GM19328 (cell line): ENCODE data around the gene AIFM2.
"Not testable (repeated sequence)": the region's sequence is repeated elsewhere in the genome, so short reads cannot be mapped to it uniquely, and the experiment has no call there.

Experiments
- ATAC-seq: cut with Tn5 transposase; IDR thresholded peaks from one replicate; pipeline ENCODE4 v1.9.1; 2021; ENCODE audit warnings: mild to moderate bottlenecking, moderate library complexity; ENCODE audit not compliant: unreplicated experiment

Gene AIFM2

DNA sequence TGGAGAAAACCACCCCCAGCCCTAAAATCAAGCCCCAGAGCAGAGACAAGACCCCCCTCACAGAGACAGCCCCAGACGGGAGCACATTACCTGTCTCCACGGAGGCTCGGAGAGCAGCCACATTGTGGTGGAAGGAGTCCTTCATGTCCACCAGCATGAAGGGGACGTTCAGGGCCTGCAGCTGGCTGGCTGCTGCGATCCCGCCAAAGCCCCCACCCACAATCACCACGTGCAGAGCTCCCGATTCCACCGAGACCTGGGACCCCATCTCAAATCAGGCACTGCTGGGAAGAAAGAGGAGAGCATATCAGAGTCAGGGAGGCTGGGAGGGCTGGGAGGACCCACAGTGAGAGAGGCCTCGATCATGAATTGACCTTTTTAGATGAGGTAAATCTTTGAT lies 8.8 kb downstream of the AIFM2 start:
- ATAC-seq = no peak

DNA sequence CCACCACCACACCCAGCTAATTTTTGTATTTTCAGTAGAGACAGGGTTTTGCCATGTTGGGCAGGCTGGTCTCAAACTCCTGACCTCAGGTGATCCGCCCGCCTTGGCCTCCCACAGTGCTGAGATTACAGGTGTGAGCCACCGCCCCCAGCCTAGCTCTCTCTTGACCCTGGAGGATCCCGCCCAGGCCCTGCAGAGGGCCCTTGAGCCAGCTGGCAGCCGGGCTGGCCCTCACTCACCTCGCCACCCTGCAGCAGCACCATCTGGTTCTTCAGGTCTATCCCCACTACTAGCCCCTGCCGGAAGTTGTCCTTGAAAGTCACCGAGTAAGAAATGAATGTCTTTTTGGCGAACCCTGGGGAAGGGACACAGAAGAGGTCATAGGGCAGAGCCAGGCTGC lies 9.5 kb downstream of the AIFM2 start:
- ATAC-seq = not testable (repeated sequence)

DNA sequence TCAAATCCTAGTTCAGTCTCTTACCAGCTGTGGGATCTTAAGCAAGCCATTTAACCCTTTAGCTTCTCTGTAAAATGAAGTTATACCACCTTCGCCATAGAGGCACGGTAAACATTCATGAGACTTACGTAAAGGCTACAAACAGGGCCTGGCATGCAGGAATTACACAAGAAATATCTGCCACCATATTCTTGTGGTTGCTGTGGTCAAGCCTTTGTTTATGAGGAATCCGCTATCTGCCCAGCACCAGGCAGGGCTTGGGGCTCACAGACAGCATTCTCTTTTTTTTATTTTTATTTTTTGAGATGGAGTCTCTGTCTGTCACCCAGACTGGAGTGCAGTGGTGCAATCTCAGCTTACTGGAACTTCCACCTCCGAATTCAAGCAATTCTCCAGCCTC lies 9.9 kb downstream of the AIFM2 start:
- no peak for ATAC-seq

DNA sequence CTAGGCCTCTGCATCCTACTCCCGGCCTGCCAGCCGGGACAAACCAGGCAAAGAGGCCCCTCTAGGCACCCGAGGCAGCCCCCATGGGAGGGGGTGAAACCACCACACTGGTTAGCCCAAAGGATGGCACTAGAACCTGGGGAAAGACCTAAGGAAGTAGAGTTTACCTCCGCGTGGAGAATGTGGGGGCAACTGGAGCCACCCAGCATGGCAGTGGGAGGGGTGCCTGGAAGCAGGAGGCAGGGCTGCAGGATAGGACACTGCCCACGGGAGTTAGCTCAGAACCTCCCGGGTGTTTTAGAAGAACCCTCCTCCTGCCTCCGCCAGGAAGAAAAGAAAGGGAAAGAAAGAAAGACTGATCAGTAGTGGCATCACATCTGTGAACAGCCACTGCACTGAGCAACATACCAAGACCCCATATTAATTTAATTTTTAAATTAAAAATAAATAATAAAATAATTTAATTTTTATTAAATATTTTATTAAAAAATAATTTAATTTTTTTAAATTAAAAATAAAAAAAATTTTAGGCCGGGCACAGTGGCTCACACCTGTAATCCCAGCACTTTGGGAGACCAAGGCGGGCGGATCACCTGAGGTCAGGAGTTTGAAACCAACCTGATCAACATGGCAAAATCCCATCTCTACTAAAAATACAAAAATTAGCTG lies 11.2 kb downstream of the AIFM2 start:
- ATAC-seq = no peak

DNA sequence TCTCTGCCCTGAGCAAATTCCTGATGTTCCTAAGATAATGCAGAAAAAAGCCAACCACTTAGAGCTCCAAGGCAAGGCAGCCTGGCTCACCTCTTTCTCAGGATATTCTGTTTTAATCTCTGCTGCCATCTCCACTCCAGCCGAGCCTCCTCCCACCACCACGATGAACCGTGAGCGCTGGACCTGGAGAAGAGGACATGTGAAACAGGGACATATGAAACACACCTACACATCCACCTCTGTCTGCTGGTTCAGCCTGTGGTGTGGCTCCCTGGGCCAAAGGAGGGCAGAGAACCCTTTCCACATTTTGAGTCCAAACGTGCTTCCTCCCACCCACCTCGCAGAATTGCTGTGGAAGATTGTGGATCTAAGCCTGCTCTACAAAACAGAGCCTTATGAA lies 12.2 kb downstream of the AIFM2 start:
- ATAC-seq = no peak

DNA sequence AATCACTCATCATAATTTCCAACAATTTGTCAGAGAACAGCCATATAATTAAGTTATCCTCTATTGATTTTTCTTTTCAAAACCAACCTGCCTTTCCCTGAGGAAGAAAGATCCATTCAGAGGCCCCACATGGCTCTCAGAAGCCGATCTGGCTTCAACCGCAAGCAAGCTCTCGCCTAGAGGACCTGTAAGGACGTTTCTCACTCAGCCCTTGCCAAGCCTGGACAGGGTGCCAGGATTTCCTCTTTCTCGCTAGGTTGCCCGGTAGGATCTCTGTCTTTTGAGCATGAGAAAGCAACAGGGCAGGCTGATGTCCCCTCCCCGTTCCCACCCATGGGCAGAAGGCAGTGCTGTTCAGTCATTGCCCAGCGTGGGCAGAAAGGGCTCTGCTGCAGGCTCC lies 13.0 kb downstream of the AIFM2 start:
- ATAC-seq = no peak

DNA sequence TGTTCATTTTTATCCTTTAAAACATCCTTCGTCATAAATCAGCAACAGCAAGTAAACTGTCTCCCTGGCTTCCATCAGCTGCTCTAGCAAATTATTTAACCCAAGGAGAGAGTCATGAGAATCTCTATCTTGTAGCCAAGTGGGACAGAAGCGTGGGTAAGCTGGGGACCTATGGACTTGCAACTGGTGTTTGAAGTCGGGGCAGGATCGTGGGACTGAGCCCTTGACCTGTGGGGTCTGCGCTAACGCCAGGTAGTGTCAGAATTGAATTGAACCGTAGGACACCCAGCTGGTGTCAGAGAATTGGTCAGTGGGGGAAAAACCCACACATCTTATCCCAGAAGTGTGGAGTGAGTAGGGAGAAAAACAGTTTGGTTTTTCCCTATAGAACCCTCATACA lies 13.4 kb downstream of the AIFM2 start:
- ATAC-seq = no peak

DNA sequence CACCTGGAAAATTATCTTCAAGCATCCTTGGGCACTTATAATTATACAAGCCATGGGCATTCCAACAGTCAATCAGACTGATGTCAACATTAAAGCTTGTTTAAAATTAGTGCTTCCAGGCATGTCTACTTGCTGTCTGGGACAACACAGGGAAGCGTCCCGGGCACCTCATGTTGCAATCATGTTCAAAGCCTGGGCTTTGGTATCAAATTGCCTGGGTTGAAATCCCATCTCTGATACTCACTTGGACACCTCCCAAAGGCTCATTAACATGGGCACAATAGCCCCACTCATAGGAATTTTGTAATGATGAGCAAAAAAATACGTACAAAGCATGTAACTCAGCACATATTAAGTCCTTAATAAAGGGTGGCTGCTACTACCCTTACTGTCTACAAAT lies 14.4 kb downstream of the AIFM2 start:
- ATAC-seq = no peak

DNA sequence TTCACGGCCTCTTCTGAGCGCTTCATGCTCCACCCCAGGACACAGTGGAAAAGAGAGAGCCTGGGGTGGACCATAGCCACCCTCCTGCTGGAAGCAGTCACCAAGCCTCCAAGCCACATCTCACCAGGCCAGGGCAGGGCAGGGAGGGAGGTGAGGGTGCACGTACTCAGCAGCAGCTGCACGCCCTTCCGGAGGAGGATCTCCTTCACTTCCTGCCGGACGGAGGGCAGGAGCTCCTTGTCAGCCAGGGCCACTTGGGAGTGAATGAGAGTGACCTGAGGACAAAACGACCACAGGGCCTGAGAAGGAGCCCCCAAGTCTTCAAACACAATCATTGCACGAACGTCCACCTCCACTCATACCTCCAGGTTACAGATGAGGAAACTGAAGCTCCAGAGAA lies 15.0 kb downstream of the AIFM2 start:
- ATAC-seq = no peak

DNA sequence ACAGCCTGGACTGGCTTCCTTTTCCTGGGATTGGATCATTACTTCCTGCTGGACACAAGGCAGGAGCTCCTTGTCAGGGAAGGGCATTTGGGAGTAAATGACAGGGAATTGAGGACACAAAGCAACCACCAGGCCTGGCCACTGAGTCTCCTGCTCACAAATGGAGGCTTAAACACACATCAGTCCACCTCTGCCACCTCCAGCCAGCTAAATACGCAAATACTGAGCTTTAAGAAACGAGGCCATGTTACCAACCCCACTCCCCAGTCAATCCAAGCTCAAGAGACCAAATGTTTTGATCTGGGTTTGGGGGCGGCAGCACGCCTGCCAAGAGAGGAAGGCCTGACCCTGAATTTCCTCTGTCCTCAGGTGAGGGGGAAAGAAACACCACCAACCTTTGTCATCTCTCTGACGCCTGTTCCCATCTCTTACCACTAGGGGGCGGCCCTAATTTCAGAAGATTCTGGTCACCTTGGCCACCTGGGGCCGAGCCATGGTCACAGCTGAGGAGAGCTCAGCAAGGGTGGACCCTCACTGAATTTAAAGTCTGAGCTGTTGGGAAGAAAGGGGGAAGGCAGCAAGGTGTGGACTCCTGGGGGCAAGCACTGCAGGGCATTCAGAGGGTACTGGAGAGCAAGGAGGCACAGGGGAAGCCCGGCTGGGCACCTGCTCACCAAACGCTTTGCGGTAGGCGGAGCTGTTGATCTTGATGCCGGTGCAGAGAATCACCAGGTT lies 16.5 kb downstream of the AIFM2 start:
- no peak for ATAC-seq

DNA sequence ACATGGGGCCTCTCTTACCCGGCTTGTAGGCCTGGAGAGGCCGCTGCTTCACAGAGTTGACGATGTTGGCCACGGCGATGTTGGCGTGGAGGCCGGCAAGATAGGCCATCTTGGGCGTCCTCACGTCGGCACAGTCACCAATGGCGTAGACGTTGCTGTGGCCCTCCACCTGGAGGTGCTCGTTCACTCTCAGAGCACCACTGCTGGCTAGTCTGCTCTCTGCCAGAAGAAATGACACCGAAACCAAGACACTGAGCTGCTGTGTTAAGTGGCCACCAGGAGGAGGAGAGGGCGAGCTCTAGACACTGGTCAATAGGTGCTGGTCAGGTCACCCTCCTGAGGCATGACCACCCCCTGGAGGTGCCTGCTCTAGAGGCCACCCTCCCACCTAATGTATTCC lies 17.7 kb downstream of the AIFM2 start:
- ATAC-seq = no peak

DNA sequence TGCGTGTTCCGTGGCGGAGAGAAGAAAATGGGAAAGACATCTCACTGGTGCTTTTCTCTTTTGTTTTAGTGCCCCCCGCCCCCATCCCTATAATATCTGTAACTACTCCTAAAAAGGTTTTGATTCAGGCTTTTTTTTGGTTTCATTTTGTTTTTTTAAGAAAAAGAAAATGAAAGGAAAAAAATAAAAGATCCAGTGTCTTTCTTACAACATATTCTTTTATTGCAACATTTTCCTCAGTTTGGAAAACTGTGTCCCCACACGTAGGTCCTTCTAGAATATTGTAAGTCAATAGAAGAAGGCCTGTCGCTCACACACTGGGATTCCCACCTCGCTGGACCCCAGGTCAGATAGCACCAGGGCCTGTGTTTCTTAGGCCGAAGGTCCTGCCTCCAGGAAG lies 20.6 kb downstream of the AIFM2 start:
- no peak for ATAC-seq

DNA sequence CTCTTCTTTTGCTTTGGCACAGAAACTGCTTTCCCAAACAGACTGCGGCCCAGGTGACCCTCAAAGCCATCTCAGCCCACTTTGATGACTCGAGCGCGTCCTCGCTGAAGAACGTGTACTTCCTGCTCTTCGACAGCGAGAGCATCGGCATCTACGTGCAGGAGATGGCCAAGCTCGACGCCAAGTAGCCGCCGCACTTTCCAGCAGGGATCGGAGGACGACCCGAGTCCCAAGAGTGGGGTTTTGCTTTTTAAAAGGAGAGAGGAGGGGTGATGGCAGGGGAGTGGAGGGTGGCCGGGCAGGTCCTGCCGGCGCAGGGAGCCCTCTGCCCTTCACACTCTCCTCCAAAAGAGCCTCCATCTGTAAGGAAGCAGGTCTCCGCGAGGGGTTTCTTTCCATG lies 21.1 kb downstream of the AIFM2 start:
- no peak for ATAC-seq

DNA sequence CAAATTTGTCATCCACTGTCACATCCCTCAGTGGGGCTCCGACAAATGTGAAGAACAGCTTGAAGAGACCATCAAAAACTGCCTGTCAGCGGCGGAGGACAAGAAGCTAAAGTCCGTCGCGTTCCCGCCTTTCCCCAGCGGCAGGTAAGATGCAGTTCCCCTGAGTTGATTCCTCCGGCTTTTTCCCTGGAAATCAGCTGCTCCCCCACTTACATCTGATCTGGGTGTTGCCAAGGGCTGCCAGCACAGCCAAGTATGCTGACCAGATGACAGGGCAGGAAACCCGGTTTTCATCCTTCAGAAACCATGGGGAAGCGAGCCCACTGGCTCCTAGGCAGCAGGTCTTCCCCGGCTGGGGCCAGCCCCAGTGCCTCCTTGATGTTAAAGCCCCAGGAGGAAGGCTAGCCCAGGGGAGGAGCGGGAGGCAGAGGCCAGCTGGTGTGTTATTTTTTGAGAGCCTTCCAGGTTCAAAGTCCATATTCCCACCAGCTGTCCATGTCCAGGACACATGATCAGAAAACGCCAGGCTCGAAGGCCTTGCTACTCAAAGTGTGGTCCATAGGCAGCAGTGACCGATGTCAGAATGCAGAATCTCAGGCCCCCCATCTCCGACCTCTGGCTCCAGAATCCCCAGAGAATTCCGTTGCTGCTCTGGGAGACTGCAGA lies 23.4 kb downstream of the AIFM2 start:
- ATAC-seq = no peak

DNA sequence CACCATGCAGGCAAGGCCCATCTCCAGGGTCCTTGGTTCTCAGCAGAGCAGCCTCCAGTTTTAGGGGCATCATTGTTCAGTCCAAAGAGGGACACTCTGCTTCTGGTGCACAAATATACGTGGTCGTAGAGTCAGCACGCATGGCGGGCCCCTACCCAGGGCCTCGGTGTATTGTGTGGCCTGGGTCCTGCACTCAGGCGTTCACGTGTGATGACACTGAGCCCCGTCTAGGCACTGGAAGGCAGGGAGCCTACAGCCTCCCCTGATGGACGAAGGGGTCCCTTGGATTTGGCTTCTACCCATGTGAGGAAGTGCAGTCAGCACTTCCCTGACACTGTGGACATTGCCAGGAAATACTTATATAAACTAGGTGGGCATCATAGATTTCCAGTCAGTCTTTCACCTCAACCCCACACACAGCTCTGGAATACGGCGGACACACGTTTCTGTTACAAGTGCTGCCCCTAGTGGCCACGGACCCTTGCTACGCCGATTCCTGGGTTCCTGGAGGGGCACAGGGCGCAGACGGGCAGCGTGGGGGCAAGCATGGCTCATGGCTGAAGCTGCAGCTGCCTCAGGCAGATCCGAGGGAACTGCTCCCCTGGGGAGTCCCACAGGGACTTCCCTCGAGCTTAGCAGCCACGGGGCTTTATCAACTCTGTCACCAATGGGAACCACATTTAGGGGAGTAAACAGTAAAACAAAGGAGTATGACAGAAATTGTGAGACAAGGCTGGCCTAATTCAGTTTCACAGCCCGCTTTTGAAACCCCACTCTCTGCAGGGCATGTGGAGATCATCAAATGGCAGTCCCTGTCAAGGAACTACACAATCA lies 25.4 kb downstream of the AIFM2 start:
- ATAC-seq = no peak

DNA sequence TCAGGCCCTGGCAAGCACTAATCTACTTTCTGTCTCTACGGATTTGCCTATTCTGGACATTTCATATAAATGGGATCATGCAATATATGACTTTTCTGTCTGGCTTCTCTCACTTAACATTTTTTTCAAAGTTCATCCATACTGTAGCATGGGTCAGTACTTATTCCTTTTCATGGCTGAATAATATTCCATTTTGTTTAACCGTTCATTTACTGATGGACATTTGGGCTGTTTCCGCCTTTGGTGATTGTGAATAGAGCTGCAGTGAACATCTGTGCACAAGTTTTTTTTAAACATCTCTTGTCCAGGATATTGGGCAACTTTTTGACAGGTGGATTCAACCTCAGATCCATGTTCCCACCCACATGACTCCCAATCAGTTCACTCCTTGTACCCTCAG lies 31.0 kb downstream of the AIFM2 start:
- ATAC-seq = no peak

DNA sequence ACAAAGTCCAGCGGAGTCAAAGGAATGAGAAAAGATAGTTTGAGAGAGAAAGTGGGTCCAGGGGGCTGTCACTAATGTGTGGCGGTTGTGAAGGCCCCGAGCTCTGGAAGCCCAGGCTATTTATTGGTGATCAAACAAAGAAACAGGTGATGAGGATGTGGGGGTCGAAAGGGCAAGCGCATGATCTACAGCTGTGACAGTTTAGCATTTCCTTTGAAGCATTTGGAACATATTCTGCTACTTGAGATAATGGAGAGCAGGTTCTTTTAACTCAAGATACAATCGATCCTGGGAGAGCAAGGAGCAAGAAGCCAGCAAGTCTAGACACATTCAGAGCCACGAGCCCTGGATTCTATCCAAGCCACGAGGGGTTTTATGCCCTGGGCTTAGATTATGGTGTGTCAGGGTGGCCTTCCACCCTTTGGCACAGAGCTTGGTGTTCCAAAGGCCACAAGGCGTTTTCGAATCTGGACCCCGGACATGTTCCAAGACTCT lies 31.5 kb downstream of the AIFM2 start:
- not testable (repeated sequence) for ATAC-seq

DNA sequence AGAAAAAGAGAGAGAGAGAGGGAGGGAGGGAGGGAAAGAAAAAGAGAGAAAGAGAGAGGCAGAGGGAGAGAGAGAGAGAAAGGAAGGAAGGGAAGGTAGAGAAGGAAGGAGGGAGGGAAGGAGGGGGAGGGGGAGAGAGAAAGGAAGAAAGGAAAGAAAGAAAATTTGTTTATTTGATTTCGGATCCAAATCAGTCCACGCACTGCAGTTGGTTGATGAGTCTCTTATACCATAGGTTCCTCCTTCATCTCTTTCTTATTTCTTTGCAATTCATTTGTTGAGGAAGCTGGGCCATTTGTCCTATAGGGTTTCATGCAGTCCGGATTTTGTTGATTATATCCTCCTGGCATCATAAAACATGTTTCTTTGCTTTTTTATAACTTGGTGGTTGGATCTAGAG lies 34.4 kb downstream of the AIFM2 start:
- ATAC-seq = no peak

DNA sequence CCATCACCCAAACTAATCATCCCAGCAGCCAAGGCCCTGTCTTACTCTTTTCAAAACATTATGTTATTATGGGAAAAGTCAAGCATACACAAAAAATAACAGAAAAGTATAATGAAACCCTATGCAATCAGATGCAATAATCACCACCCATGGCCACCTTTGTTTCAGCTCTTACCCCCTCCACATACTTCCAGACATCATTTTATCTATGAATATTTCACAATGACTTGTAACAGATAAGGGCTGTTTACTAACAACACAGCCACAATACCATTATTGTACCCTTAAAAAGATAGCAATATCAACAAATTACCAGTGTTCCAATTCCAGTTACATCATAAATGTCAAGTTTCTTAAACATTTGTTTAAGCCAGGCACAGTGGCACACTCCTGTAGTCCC lies 35.2 kb downstream of the AIFM2 start:
- no peak for ATAC-seq

DNA sequence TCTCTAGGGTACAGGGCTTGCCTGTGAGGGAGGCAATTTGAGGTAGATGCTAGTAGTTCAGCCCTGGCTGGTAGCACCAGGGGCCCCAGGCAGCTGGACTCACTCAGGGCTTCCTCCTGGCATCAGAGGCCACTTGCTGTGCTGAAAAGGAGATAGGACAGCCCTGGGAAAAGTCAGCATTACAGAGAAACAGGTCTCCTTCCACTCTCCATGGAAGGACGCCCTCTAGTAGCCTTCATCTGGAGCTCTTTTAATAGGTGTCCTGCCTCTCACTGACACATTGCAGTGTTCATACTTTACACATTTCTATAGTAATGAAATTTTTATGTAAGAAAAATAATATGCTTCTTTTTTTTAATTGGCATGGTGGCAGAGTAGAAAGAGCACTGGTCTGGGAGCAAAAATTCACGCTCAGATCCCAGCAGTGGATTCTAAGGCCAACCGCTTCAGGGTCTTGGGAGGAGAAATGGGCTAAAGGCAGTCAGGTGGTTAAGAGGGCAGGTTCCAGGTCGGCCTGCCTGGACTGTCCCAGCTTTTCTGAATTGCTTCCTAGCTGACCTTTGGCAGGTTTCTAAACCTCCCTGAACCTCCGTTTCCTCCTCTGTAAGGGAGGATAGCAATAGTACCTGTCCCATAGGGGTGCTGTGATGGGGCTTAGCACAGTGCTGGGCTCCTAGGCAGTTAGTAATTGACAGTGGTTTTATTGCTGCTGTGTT lies 35.8 kb downstream of the AIFM2 start:
- ATAC-seq = no peak
